HG03571 (cell line): ENCODE results near the gene TFCP2.

Experiments used
- ATAC-seq: cut with Tn5 transposase; IDR thresholded peaks from one replicate; pipeline ENCODE4 v1.9.1; 2021; ENCODE audit not compliant: unreplicated experiment

TFCP2 gene

DNA sequence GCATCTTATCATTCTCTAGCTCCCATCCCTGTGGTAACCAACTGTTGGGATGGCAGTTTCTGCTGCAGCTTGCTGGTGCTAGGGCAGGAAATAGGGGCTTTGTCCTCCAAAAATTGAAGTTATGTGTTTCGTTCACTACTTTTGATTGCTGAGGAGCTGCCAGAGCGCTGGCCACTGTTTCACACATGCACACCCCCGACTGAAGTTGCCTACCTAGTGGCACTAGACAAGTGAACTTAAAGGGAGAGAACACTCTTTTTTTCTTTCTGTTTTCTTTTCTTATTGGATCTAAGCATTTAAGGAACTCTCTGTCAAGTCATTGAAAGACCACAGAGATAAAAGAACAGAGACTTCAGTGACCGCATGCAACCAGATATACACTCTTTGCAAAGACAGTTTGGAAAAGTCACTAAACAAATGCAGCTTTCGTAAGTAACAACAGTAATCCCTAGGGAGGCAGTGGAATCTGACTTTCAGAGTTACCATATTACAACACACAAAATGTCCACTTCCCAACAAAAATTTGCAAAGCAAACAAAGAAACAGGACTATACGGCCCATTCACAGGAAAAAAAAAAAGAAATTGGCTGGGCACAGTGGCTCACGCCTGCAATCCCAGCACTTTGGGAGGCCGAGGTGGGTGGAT lies 12.0 kb downstream of the TFCP2 start:
- ATAC-seq = no peak

DNA sequence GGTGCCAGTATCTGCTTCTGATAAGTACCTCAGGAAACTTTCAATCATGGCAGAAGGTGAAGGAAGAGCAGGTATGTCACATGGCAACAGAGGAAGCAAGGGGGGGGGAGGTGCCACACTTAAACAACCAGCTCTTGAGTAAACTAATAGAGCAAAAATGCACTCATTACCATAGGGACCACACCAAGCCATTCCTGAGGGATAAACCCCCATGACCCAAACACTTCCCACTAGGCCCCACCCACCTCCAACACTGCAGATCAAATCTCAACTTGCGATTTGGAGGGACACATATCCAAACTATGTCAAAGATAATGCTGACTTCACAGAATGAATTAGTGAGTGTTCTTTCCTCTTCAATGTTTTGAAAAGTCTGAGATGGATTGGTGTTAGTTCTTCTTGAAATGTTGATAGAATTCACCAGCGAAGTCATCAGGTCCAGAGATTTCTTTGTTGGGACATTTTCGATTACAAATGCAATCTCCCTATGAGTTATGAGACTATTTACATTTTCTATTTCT lies 16.6 kb downstream of the TFCP2 start:
- ATAC-seq = no peak

DNA sequence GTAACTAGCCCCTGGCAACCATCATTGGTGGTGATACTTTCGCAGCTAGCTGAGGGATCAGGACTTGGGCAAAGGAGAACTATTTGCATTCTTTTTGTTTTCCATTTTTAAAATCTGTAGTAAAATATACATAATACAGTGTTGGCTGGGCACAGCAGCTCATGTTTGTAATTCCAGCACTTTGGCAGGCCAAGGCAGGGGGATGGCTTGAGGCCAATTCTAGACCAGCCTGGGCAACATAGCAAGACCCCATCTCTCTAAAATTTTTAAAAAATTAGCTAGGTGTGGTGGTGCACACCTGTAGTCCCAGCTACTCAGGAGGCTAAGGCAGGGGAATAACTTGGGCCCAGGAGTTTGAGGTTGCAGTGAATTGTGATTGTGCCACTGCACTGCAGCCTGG lies 20.0 kb downstream of the TFCP2 start:
- ATAC-seq = no peak

DNA sequence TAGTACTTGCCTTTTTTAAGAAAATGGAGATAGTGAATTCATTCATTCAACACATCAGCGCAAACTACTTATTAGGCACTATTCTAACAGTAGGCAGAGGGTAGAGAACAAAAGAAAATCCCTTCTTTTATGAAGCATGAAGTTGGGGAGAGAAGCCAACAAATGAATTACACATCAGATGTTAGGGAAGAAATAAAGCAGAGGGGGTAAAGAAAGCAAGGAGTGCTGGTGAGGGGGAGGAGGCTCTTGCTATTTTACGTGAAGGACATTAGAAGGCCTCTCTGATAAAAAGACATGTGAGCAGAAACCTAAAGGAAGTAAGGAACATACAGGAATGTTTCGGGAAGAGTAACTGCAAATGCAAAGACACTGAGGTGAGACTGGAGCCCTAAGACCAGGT lies 22.2 kb downstream of the TFCP2 start:
- no peak for ATAC-seq

DNA sequence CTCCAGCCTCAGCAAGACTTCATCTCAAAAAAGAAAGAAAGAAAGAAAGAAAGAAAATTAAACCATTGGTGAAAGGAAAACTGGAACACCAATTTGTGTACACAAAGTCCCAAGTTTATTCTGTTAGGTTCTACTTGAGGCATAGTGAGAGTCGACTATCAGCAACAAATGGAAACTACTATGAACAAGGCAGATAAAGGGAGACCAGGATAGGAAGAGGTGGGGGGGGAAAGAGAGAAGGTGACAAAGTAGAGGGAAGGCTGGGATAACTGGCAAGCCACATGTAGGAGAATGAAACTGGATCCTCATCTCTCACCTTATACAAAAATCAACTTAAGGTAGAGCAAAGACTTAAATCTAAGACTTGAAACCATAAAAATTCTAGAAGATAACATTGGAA lies 25.6 kb downstream of the TFCP2 start:
- ATAC-seq = no peak

DNA sequence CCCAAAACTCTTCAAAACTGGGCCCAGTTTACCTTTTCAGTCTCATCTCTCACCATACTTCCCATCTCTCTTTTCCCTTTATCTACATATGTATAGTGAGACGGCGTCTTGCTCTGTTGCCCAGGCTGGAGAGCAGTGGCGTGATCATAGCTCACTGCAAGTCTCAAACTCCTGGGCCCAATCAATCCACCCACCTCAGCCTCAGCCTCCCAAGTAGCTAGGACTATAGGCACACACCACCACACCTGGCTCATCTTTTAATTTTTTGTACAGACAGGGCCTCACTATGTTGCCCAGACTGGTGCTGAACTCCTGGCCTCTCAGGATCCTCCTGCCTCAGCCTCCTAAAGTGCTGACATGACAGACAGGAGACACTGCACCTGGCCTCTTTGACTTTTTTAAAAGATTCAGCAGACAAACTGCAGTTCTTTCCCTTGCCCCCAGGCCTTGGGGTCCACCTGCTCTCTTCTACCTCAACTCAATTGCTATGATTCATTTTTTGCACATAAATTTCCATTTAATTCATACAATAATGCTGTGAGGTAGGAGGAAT lies 33.6 kb downstream of the TFCP2 start:
- no peak for ATAC-seq

DNA sequence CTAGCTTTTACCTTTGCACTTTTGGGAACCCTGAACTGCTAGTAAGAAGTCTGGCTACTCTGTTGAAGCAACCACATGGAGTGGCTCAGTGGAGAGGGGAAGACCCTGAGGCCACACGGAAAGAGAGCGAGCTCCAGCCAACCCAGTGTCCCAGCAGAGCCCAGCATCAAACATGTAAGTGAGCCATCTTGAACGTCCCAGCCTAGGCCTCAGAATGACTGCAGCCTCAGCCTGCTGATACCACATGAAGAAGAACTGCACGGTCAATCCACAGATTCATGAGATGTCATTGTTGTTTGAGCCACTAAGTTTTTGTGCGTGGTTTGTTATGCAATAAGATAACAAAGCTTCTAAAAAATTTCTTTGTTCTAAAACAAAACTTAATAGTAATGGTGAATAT lies 40.2 kb downstream of the TFCP2 start:
- ATAC-seq = no peak

DNA sequence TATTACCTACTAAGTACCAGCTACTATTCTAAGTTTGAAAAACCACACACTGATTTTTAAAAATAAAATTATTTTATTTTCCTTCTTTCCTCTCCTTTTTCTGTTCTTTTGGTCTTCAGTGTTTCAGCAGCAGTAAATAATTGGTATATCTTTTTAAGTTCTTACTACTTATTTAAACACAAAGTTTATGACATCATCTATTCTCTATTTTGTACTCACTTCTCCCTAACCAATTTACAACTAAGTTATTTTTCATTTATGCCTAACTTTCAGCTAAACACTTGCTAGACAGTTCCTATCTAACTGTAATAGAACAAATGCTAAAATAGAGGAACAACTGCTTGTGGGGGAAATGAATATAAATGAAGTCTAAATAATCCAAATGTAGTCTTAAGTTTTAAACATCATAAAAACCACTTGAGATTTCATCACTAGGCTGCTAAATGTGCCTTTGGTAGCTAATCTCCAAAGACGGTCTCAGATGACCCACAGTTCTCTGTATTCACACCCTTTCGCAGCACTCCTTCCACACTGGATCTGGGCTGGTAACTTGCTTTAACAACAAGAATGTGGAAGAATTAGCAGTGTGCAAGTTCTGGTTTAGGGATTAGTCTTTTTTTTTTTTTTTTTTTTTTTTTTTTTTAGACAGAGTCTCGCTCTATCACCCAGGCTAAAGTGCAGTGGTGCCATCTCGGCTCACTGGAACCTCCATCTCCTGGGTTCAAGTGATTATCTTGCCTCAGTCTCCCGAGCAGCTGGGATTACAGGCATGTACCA lies 41.0 kb downstream of the TFCP2 start:
- no peak for ATAC-seq

DNA sequence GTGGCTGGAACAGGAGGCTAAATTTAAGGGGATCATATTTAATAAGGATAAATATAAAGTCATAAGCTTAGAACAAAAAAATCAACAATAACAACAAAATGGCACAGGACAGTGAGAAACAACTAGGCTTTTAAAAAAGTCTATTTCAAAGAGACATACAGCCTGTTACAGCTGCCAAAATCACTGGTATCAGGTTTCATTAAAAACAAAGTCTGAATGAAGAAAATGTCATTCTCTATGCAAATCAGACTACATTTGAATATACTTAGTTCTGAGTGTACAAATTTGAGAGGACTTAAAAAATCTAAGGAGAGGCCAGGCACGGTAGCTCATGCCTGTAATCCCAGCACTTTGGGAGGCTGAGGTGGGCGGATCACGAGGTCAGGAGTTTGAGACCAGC lies 44.0 kb downstream of the TFCP2 start:
- no peak for ATAC-seq

DNA sequence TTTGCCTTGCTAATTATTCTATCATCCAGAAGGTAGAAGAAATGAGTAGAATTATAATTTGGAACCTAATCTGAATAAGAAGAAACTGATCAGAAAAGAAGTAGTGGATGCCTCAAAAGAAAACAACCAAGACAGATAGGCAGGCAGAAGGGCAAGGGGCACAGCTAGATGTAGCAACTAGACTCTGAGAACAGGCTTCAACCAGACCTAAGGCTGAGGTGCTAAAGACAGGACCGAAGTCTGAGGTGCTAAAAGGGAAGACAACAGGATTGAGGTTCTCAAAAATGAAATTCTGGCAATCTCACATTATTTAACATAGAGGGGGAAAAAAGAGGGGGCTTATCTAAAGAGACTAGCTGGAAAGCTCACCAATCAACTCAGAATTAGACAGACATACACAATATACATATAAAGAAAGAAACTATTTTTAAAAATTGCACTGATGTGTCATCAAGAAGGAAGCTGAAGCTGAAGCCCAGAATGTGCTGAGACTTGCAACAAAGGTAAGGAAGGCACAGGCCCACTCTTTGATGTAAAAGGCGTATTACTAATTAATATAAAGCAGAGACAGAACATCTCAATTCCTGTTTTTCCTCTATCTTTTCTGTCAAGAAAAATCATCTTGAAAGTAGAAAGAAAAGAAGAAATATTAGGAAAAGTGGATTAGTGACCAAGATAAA lies 45.7 kb downstream of the TFCP2 start:
- ATAC-seq = no peak

DNA sequence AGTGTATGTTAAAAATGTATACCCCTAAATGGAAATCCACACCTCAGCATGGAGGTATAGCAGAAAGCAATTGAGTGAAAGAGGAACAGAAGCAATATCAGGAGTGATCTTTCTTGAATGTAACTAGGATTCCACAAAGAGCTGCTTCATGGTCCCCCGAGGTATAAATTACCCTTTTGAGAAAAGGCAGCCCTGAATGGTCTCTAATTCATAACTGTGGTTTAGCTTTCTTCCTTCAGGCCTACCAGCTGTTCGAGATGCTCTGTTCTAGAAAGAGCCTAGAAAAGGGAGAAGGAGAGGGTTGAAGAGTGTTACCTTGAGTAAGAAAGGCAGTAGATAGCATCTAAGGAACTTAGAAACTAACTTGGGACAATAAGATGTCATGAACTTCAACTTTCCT lies 46.6 kb downstream of the TFCP2 start:
- no peak for ATAC-seq

DNA sequence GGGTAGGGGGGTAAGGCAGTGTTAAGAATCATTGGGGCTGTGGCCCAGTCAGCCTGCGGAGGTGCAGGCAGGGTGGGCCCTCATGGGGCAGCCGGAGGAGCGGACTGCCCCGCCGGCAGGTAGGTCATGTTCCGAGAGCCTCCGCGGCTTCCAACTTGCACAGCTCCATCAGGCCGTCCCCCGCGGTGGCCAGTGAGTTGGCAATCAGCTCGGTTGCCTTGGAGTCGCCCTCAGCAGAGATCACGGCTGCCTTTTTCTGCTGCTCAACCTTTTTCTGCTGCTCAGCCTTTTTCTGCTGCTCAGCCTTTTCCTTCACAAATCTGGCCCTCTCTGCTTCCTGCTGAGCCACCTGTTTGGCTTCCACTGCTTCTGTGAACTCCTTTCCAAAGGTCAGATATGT lies 48.4 kb downstream of the TFCP2 start:
- no peak for ATAC-seq

DNA sequence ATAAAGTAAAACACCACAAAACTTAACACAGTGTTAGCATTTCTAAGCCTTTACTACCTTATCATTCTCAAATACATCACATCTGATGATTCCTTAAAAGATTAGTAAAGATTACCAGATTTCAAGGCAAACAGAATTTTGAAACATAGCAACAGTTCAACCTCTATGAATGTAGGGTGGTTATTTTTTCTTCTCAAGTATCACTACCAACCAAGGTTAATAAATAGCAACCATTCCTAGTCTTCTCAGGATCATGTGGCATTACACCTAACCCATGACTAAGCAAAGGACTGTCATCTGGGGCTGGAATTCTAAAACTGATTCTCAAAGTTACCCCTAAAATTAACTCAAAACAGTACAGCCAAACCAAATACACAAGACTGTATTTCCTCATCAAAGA lies 50.1 kb downstream of the TFCP2 start:
- no peak for ATAC-seq

DNA sequence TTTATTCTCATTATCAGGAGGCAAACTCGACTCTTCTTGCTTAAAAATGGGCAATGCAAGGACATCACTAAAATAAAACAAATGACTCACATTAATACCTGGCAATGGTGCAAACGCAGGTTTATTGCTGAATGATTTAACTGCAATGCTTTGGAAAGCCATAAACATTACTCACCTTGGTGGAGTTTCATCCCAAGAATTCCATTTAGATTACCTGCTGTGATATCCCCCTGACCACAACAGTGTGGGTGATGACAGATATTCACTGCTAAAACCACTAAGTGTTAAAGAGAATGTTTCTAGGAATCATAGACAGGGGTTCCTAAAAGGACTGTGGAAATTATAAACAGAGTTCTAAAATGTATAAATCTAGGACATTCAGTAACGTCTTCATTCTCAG lies 54.2 kb downstream of the TFCP2 start:
- ATAC-seq = no peak

DNA sequence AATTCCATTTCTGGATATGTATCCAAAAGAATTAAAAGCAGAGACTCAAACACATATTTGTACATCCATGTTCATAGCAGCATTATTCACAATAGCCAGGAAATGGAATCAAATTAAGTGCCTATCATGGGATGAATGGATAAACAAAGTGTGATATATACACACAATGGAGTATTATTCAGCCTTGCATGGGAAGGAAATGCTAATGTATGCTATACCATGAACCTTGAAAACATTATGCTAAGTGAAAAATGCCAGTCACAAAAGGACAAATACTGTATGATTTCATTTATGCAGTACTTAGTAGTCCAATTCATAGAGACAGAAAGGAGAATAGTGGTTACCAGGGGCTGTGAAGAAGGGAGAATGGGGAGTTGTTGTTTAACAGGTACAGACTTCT lies 57.4 kb downstream of the TFCP2 start:
- ATAC-seq = no peak

DNA sequence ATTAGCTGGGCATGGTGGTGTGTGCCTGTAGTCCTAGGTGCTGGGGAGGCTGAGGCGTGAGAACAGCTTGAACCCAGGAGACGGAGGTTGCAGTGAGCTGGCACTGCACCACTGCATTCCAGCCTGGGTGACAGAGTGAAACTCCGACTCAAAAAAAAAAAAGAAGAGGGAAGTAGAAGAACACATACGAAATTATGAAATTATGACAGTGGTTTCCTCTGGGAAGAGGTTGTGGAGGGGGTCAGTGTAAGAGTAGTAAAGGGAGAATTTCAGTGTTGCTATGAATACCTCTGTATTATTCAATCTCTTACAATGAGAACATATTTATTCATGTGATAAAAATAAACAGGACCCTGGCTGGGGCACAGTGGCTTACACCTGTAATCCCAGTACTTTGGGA lies 64.8 kb downstream of the TFCP2 start:
- no peak for ATAC-seq

DNA sequence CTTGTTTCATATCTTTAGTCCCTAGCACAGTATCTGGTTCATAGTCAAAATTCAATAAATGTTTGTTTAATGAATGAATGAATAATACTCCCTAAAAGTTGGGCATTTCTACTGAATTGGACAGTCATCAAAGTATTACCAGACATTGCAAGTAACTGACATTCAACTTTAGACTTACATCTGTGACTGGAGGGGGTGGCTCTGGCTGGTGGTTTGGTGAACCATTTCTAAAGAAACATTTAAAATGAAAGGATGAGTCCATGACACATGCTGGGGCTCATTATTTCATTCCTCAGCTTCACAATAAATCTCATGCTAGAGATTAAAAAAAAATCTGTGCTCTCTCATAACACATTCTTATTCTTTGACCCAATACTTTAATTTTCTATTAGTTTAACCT lies 69.0 kb downstream of the TFCP2 start:
- no peak for ATAC-seq

DNA sequence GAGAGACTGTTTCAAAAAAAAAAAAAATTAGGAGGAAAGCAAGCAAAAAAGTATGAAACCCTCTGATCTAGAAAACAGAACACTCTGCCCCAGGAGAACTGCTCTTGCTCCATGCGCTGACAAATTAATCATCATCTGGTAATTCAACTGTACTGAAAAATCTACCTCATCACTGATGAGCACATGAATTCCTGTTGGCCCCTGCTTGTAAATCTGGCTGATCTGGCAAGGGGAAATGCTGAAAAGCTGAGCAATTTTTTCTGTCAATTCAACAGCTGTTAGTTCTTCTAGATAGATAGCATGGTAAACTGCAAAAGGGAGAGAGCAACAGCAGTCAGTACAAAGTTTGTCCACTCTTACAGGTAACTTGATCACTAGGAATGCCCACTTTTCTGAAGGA lies 74.3 kb downstream of the TFCP2 start:
- ATAC-seq = no peak

DNA sequence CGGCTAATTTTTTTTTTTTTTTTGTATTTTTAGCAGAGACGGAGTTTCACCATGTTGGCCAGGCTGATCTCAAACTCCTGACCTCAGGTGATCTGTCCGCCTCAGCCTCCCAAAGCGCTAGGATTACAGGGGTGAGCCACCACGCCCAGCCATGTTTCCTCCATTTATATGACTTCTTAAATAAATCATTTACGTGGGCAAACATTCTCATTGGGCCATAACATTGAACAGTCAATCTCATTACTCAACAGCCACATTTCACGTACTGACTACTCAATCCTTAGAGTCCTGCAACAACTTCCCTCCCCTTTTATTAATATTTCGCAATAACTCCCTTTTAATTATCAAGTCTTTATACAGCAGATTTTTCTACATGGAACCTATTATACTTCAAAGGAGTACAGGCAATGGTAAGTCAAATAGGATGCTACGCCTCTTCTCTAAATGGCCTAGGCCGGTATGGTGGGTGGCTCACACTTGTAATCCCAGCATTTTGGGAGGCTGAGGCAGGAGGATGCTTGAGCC lies 82.2 kb downstream of the TFCP2 start:
- ATAC-seq = no peak

DNA sequence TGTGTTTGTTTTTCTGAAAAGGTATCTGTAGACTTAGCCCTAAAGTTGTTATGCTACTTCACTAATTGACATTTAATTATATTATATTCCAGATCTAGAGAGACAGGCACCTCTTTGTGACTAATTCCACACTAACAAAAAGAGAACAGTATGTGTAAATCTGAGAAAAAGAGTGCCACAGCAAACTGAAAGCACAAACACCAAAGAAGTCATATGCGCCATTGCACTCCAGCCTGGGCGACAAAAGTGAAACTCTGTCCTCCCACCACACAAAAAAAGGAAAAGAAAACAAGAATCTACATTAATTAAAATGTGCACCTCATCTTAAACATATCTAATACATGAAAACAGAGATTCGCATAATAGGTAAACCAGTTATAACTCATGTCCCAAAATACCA lies 85.1 kb downstream of the TFCP2 start:
- no peak for ATAC-seq

DNA sequence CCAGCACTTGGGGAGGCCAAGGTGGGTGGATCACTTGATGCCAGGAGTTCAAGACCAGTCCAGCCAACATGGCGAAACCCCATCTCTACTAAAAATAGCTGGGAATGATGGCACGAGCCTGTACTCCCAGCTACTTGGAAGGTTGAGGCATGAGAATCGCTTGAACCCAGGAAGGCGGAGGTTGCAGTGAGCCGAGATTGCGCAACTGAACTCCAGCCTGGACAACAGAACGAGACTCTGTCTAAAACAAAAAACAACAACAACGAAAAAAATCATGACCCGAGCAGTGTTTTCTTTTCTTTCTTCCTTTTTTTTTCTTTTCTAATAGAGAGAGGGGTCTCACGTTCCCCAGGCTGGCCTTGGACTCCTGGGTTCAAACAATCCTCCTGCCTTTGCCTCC lies 86.0 kb downstream of the TFCP2 start:
- ATAC-seq = no peak

DNA sequence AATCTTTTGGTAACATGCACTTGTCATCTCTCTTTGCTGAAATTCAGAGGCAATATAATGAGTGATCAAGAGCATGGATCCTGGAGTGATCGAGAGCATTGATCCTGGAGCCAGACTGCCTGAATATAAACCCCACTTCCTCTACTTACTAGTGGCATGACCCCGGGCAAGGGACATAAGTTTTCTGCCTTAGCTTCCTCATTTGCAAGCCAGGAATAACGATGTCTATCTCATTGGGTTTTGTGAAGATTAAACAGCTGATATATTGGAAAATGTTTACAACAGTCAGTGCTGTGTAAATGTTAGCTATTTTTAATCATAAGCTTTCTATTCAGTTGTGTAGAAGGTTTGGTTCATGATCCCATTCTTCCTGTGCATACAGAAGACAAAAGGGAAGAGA lies 87.2 kb downstream of the TFCP2 start:
- ATAC-seq = no peak
